Esophagus muscularis mucosa (tissue), 3 donors: Measurements from ENCODE around the gene DOC2A.

Source experiments
- POLR2A ChIP-seq: fragments of 450-650 bp; IDR thresholded peaks from one replicate; pipeline ENCODE4 v1.6.1; 2017; ENCODE audit warnings: antibody characterized with exemption, moderate library complexity, mild to moderate bottlenecking, low read depth
- POLR2AphosphoS5 ChIP-seq, 2 donors: sonication (generic); formaldehyde crosslinking; IDR thresholded peaks; one replicate each; pipeline ENCODE4 v1.6.1; 2017; ENCODE audit warnings: antibody characterized with exemption in 2 of 2
- TF ChIP-seq, protein P1 (sequence below), 3 experiments: fragments of 200-600 bp in 2 of 3; fragments of 450-650 bp in 1 of 3; sonication (generic) in 2 of 3; IDR thresholded peaks; one replicate each; pipeline ENCODE4 v1.5.1; 2017 to 2019; ENCODE audit warnings: antibody characterized with exemption in 3 of 3, mild to moderate bottlenecking in 2 of 3, moderate library complexity in 1 of 3

DNA sequence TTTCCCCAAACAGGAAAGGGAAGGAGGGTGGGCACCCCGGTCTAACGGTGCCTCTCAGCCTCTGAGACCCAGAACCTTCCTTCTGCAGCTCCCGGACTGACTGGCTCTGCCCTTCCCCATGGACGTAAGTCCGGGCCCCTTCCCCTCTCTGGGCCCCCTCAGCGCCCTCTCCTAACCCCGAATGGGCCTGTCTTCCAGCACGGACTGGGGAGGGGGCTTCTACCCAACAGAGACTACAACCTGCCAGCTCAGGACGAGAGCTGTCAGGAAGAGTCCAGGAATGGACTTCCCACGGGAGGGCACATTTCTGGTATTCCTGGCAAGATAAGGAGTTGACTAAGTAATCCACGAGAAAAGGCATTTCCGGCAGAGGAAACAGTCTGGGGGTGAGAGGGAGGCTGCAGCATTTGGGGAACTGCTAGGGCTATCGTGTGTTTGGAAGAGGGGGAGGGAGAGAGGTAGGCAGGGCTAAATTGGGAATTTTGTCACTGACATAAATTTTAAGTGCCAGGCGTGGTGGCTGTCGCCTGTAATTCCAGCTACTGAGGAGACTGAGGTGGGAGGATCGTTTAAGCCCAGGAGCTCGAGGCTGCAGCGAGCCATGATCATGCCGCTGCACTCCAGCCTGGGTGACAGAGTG, 42.7 kb upstream of the DOC2A start:
- TF ChIP-seq, protein P1, sequence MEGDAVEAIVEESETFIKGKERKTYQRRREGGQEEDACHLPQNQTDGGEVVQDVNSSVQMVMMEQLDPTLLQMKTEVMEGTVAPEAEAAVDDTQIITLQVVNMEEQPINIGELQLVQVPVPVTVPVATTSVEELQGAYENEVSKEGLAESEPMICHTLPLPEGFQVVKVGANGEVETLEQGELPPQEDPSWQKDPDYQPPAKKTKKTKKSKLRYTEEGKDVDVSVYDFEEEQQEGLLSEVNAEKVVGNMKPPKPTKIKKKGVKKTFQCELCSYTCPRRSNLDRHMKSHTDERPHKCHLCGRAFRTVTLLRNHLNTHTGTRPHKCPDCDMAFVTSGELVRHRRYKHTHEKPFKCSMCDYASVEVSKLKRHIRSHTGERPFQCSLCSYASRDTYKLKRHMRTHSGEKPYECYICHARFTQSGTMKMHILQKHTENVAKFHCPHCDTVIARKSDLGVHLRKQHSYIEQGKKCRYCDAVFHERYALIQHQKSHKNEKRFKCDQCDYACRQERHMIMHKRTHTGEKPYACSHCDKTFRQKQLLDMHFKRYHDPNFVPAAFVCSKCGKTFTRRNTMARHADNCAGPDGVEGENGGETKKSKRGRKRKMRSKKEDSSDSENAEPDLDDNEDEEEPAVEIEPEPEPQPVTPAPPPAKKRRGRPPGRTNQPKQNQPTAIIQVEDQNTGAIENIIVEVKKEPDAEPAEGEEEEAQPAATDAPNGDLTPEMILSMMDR (IDR thresholded peaks at IDR 0.05), result no peak
- TF ChIP-seq POLR2A, result no peak
- no peak for TF ChIP-seq POLR2AphosphoS5 (IDR thresholded peaks at IDR 0.05)
